Ovary (tissue), 9 donors: ENCODE measurements around the gene OXCT2. TPM values are rescaled to one million over a fixed set of nuclear protein-coding genes. Genes with fewer than 3 reads are reported as not detected.

ENCODE experiments used
- DNase-seq, 5 donors: peaks; one replicate each; pipeline ENCODE4 v3.0.0-alpha.2; 2019 to 2020
- H3K27ac ChIP-seq, 2 donors: fragments of 200-600 bp; one replicate each; pipeline versions ENCODE4 v1.5.1 to v1.8.0; 2019 to 2022
- H3K27me3 ChIP-seq: fragments of 200-600 bp; one replicate; pipeline ENCODE4 v1.8.0; 2022
- H3K36me3 ChIP-seq: fragments of 200-600 bp; sonication (generic); one replicate; pipeline ENCODE4 v1.5.1; 2019
- H3K4me1 ChIP-seq: one replicate; pipeline ENCODE4 v1.8.1; 2013; ENCODE audit warnings: mild to moderate bottlenecking, moderate library complexity; ENCODE audit not compliant: insufficient read depth
- H3K4me3 ChIP-seq: fragments of 200-600 bp; sonication (generic); one replicate; pipeline ENCODE4 v1.5.1; 2017
- H3K9me3 ChIP-seq, 2 donors: fragments of 200-600 bp in 1 of 2; sonication (generic) in 1 of 2; one replicate each; pipeline versions ENCODE4 v1.5.1 to v1.8.1; 2013 to 2019; ENCODE audit warnings: mild to moderate bottlenecking in 1 of 2, moderate library complexity in 1 of 2
- EP300 ChIP-seq: sonication (generic); formaldehyde crosslinking; IDR thresholded peaks from one replicate; pipeline ENCODE4 v1.6.1; 2017; ENCODE audit warnings: antibody characterized with exemption
- POLR2A ChIP-seq: fragments of 450-650 bp; IDR thresholded peaks from one replicate; pipeline ENCODE4 v1.6.1; 2017; ENCODE audit warnings: antibody characterized with exemption, mild to moderate bottlenecking, moderate library complexity
- WGBS, 3 donors: extraction: QIAGEN DNeasy Blood & Tissue Kit in 1 of 3; methylation state at CpG; one replicate each; pipeline versions ENCODE4 v1.1.5 to v1.1.7; 2013 to 2017; 5-methylcytosine and 5-hydroxymethylcytosine counted together
- intact Hi-C, 4 donors: fragments of 100-400 bp; cut with DNase I; formaldehyde crosslinking; loops; one replicate each; pipeline versions ENCODE4 v1.11.0 to v1.15.1; 2022 to 2023
- polyA plus RNA-seq, 2 donors: library from polyadenylated mRNA; stranded (reverse); fragments of 200-250 nt in 1 of 2; fragments of 350-450 nt in 1 of 2; fragmentation: Illumina TruSeq in 1 of 2; extraction: RNeasy Lipid Tissue Mini Kit (QIAGEN cat#74804) in 1 of 2; gene quantifications; one replicate each; pipeline ENCODE4 v1.2.3, GENCODE V29; 2013 to 2014
- small RNA-seq: library from RNA; depleted of rRNA; stranded (forward); fragments of <200 nt; gene quantifications from one replicate; pipeline ENCODE3, GENCODE V24; 2016
- total RNA-seq, 7 donors: library from RNA; depleted of rRNA in 2 of 7; stranded (reverse); fragments of >200 nt in 2 of 7; fragmentation: NEBNext Ultra II Directional in 3 of 7; extraction: Animal tissue kit (Norgen Biotek cat#: 25700) in 3 of 7; gene quantifications; one replicate each; pipeline versions ENCODE4 v1.1.0 to v1.2.4, GENCODE V29; 2016 to 2023
- TF ChIP-seq, protein P1 (sequence below), 3 donors: fragments of 450-650 bp in 2 of 3; fragments of 200-600 bp in 1 of 3; IDR thresholded peaks; one replicate each; pipeline versions ENCODE4 v1.5.1 to v1.8.0; 2016 to 2022; ENCODE audit warnings: antibody characterized with exemption in 3 of 3, mild to moderate bottlenecking in 1 of 3
- donor health status: DM: no; HTN: no; CAD: no; lungs with moderate emphysema.
- donor health status: DM: no; HTN: no; CAD: no.
- donor health status: Bipolar disorder and iron deficiency.
- donor health status: DM: yes; HTN: yes; CAD: no.
- donor health status: DM: no; HTN: no; CAD: no.
- donor health status: DM: yes; HTN: yes; CAD: no.

Gene OXCT2
- total and polyA plus RNA-seq, 9 donors = 0.20 to 7.2 (median 2.4) TPM

GRCh38 chr1:39726600-39726999, 44.5 kb downstream of the OXCT2 start:
- Histone ChIP-seq H3K9me3 (no peaks in the 10 kb centered on the region), H3K27ac (no peak overlapping the region), H3K27me3 (no peaks in the 10 kb centered on the region), H3K36me3 (no peaks in the 10 kb centered on the region), H3K4me3 (no peak overlapping the region), H3K4me1 (no peaks in the 10 kb centered on the region)
- intact Hi-C loops = no loop called here
- 82 to 95% (median 92%) methylated on average over 3 of the region's 3 CpGs for WGBS, 3 donors
- TF ChIP-seq, protein P1, sequence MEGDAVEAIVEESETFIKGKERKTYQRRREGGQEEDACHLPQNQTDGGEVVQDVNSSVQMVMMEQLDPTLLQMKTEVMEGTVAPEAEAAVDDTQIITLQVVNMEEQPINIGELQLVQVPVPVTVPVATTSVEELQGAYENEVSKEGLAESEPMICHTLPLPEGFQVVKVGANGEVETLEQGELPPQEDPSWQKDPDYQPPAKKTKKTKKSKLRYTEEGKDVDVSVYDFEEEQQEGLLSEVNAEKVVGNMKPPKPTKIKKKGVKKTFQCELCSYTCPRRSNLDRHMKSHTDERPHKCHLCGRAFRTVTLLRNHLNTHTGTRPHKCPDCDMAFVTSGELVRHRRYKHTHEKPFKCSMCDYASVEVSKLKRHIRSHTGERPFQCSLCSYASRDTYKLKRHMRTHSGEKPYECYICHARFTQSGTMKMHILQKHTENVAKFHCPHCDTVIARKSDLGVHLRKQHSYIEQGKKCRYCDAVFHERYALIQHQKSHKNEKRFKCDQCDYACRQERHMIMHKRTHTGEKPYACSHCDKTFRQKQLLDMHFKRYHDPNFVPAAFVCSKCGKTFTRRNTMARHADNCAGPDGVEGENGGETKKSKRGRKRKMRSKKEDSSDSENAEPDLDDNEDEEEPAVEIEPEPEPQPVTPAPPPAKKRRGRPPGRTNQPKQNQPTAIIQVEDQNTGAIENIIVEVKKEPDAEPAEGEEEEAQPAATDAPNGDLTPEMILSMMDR (IDR thresholded peaks at IDR 0.05) = no peak
- TF ChIP-seq POLR2A = no peak
- no peak for TF ChIP-seq EP300
- no peak for DNase-seq

GRCh38 chr1:39722495-39722894, 48.7 kb downstream of the OXCT2 start:
- Histone ChIP-seq H3K27ac (no peak overlapping the region), H3K4me1 (no peaks in the 10 kb centered on the region), H3K9me3 (no peaks in the 10 kb centered on the region), H3K36me3 (no peaks in the 10 kb centered on the region), H3K27me3 (no peaks in the 10 kb centered on the region), H3K4me3 (no peak overlapping the region)
- WGBS, 3 donors = 23 to 28% (median 25%) methylated on average over 2 of the region's 2 CpGs
- no peak for DNase-seq
- TF ChIP-seq, protein P1 (IDR thresholded peaks at IDR 0.05) = no peak
- intact Hi-C loops = loop anchor here in 2 of 4 donors (5.0 kb wide), 3 partner anchors 70 to 115 kb away; no protein-coding TSS in a partner anchor

GRCh38 chr1:39721664-39722063, 49.5 kb downstream of the OXCT2 start:
- Histone ChIP-seq H3K4me3 (no peak overlapping the region), H3K27me3 (no peaks in the 10 kb centered on the region), H3K4me1 (no peaks in the 10 kb centered on the region), H3K36me3 (no peaks in the 10 kb centered on the region), H3K9me3 (no peaks in the 10 kb centered on the region), H3K27ac (no peak overlapping the region)
- TF ChIP-seq POLR2A = no peak
- TF ChIP-seq EP300 = no peak
- TF ChIP-seq, protein P1 (IDR thresholded peaks at IDR 0.05) = no peak
- intact Hi-C loops = loop anchor here in 2 of 4 donors (5.0 kb wide), 3 partner anchors 69 to 114 kb away; no protein-coding TSS in a partner anchor
- no peak for DNase-seq

DNA sequence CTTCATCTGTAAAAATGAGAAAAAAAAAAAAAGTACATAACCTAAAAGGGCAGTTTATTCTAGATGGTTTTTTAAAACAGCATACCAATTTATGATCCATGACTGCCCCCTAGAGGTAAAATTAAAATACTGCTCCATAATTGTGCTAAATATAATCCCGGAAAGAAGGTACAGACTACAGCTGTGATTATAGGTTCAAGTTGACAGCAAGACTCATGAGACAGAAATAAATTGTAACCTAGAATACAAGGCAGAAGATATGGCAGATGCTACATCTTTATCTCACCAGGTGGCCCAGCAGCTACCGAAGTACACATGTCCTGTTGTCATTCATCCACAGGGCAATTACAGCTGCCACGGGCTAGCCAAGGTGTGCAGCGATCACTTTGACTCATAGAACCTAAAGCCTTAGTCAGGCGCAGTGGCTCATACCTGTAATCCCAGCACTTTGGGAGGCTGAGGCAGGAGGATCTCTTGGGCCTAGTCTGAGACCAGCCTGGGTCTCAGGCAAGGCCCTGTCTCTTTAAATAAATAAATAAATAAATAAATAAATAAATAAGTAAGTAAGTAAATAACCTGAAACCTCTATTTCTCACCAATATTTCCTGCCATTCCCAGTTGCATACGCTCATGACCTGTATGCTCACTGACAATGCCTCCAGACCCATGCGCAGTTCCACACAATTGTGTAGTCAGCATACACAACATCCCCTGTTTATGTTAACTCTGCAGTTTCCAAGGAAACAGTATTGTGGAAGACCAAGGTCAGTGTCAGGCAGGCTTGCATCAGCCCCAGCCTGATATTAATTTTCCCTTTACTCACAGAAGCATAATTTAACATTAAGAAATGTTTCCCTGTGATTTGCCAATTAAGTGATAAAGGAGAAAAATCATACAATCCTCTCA, 50.8 kb downstream of the OXCT2 start:
- DNase-seq = no peak
- intact Hi-C loops = loop anchor here in 2 of 4 donors (5.0 kb wide), 3 partner anchors 68 to 113 kb away; no protein-coding TSS in a partner anchor

More for the DNA sequence above, 50.8 kb downstream of the OXCT2 start:
- Histone ChIP-seq H3K4me3 (no peak overlapping the region), H3K4me1 (no peaks in the 10 kb centered on the region), H3K36me3 (no peaks in the 10 kb centered on the region), H3K27ac (no peak overlapping the region), H3K9me3 (no peaks in the 10 kb centered on the region), H3K27me3 (no peaks in the 10 kb centered on the region)
- no peak for TF ChIP-seq POLR2A
- no peak for TF ChIP-seq EP300
- TF ChIP-seq, protein P1 (IDR thresholded peaks at IDR 0.05) = peak; percentile 70 to 79 (median 72)
- 40 to 47% (median 46%) methylated on average over 7 of the region's 7 CpGs for WGBS, 3 donors

Small RNAs within 50 kb of the gene (small RNA-seq; reads per million reads assigned to genes)
- not detected for gene AL033527.1
- not detected for gene RNU7-121P

Other genes with a start within 250 kb of the OXCT2 start
- 100 to 1,000 TPM; 139 to 345 (median 259) TPM for gene PABPC4, start 194.6 kb downstream of the OXCT2 start, total RNA-seq
- 100 to 1,000 TPM; 127 to 316 TPM for gene PABPC4, start 194.6 kb downstream of the OXCT2 start, polyA plus RNA-seq
- gene HEYL, start 131.7 kb downstream of the OXCT2 start, total RNA-seq = 10 to 100 TPM in 5 of 7 donors, 1 to 10 TPM in 2; 1.8 to 27.2 (median 11.3) TPM
- 10 to 100 TPM in 1 of 2 donors, 1 to 10 TPM in 1; 9.0 to 20.1 TPM for gene HEYL, start 131.7 kb downstream of the OXCT2 start, polyA plus RNA-seq
- gene NT5C1A, start 99.2 kb downstream of the OXCT2 start, total RNA-seq = 1 to 10 TPM in 4 of 7 donors, under 1 TPM in 1, not detected in 2; 0.34 to 2.4 (median 1.7) TPM
- under 1 TPM; 0.15 to 0.97 TPM for gene NT5C1A, start 99.2 kb downstream of the OXCT2 start, polyA plus RNA-seq
- gene HPCAL4, start 79.9 kb downstream of the OXCT2 start, total RNA-seq = 1 to 10 TPM in 6 of 7 donors, under 1 TPM in 1; 0.88 to 7.7 (median 3.1) TPM
- gene HPCAL4, start 79.9 kb downstream of the OXCT2 start, polyA plus RNA-seq = 10 to 100 TPM in 1 of 2 donors, 1 to 10 TPM in 1; 1.3 to 11.1 TPM
- 10 to 100 TPM; 30.9 to 66.2 (median 46.7) TPM for gene PPIE, start 32.5 kb downstream of the OXCT2 start, total RNA-seq
- 100 to 1,000 TPM in 1 of 2 donors, 10 to 100 TPM in 1; 53.3 to 103 TPM for gene PPIE, start 32.5 kb downstream of the OXCT2 start, polyA plus RNA-seq
- gene BMP8B, start 17.5 kb upstream of the OXCT2 start, total RNA-seq = under 1 TPM in 6 of 7 donors, not detected in 1; 0.20 to 0.95 (median 0.38) TPM
- gene BMP8B, start 17.5 kb upstream of the OXCT2 start, polyA plus RNA-seq = 1 to 10 TPM in 1 of 2 donors, under 1 TPM in 1; 0.16 to 1.4 TPM
- gene TRIT1, start 112.2 kb upstream of the OXCT2 start, total RNA-seq = 10 to 100 TPM; 13.2 to 26.9 (median 20.7) TPM
- 10 to 100 TPM; 12.9 to 18.0 TPM for gene TRIT1, start 112.2 kb upstream of the OXCT2 start, polyA plus RNA-seq
- 1 to 10 TPM in 3 of 7 donors, under 1 TPM in 3, not detected in 1; 0.24 to 4.8 (median 0.96) TPM for gene MYCL, start 130.6 kb upstream of the OXCT2 start, total RNA-seq
- gene MYCL, start 130.6 kb upstream of the OXCT2 start, polyA plus RNA-seq = 1 to 10 TPM in 1 of 2 donors, under 1 TPM in 1; 0.13 to 1.3 TPM
- gene MFSD2A, start 183.8 kb upstream of the OXCT2 start, total RNA-seq = 100 to 1,000 TPM in 1 of 7 donors, 1 to 10 TPM in 6; 1.9 to 121 (median 3.6) TPM
- gene MFSD2A, start 183.8 kb upstream of the OXCT2 start, polyA plus RNA-seq = 1 to 10 TPM; 3.6 to 6.2 TPM